Measurements from ENCODE around the gene C9.
"Not testable (repeated sequence)": the region's sequence is repeated elsewhere in the genome, so short reads cannot be mapped to it uniquely, and the experiment has no call there.

The C9 gene

DNA sequence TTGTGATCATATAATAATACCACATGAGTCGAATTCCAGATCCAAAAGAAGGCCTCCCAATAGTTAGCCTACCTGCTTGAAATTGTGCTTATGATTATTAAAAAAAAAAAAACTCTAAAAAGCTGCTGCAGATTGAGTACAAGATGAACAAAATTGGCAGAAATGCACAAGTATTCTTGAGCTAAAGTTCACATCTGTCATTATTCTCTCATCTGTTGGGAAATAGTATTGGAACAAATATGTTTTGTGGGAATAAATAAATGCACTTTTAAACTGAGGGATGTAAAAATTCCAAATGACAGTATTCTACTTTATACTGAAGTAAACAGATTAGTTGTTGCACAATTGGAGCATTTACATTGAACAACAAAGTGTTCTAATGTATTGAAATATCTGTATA, 44.7 kb upstream of the C9 start:
- no peak for DNase-seq
- Histone ChIP-seq H3K9me3 (no peaks in the 10 kb centered on the region), H3K27ac (peak overlapping the region; percentile 67 to 71), H3K4me3 (no peak overlapping the region), H3K36me3 (no peaks in the 10 kb centered on the region), H3K4me1 (peaks cover 0 to 68% (median 32%) of the 10 kb centered on the region in 4 donors), H3K27me3 (no peaks in the 10 kb centered on the region)
- TF ChIP-seq, protein P1, sequence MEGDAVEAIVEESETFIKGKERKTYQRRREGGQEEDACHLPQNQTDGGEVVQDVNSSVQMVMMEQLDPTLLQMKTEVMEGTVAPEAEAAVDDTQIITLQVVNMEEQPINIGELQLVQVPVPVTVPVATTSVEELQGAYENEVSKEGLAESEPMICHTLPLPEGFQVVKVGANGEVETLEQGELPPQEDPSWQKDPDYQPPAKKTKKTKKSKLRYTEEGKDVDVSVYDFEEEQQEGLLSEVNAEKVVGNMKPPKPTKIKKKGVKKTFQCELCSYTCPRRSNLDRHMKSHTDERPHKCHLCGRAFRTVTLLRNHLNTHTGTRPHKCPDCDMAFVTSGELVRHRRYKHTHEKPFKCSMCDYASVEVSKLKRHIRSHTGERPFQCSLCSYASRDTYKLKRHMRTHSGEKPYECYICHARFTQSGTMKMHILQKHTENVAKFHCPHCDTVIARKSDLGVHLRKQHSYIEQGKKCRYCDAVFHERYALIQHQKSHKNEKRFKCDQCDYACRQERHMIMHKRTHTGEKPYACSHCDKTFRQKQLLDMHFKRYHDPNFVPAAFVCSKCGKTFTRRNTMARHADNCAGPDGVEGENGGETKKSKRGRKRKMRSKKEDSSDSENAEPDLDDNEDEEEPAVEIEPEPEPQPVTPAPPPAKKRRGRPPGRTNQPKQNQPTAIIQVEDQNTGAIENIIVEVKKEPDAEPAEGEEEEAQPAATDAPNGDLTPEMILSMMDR (IDR thresholded peaks at IDR 0.05) = no peak
- intact Hi-C loops (cut with DNase I; ENCODE audit: low total_unique reads) = no loop called here

- TF ChIP-seq, protein P1 (IDR thresholded peaks at IDR 0.05) = no peak
- Histone ChIP-seq H3K4me3 (no peak overlapping the region), H3K27me3 (no peaks in the 10 kb centered on the region), H3K36me3 (no peaks in the 10 kb centered on the region), H3K9me3 (no peaks in the 10 kb centered on the region), H3K27ac (no peak overlapping the region), H3K4me1 (peaks cover under 1 to 55% (median 18%) of the 10 kb centered on the region in 4 donors)
- intact Hi-C loops (cut with DNase I; ENCODE audit: low total_unique reads) = no loop called here
- DNase-seq = no peak
These were observed 41.0 kb upstream of the C9 start for GRCh38 chr5:39405083-39405843.

DNA sequence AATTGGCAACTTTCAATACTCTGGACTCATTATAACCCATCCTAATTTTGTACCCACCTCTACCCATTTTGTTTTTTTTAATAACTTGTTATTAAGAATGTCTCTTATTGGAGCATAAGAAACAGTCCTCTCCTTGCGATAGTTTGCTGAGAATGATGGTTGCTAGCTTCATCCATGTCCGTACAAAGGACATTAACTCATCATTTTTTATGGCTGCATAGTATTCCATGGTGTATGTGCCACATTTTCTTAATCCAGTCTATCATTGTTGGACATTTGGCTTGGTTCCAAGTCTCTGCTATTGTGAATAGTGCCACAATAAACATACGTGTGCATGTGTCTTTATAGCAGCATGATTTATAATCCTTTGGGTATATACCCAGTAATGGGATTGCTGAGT, 39.5 kb upstream of the C9 start:
- H3K9me3 ChIP-seq; H3K4me3 ChIP-seq; intact Hi-C loops (cut with DNase I; ENCODE audit: low total_unique reads); H3K36me3 ChIP-seq; DNase-seq; H3K27me3 ChIP-seq; H3K27ac ChIP-seq: not testable (repeated sequence)
- H3K4me1 ChIP-seq = peaks cover 11 to 53% (median 21%) of the 10 kb centered on the region in 4 donors

- H3K4me3 ChIP-seq; H3K27me3 ChIP-seq; H3K9me3 ChIP-seq; H3K36me3 ChIP-seq; DNase-seq; intact Hi-C loops (cut with DNase I; ENCODE audit: low total_unique reads): not testable (repeated sequence)
- Histone ChIP-seq H3K4me1 (peaks cover 11 to 53% (median 23%) of the 10 kb centered on the region in 4 donors), H3K27ac (peak overlapping the region; percentile 38 to 42)
These were observed 37.8 kb upstream of the C9 start for GRCh38 chr5:39402140-39402539.

GRCh38 chr5:39400713-39401578, 36.7 kb upstream of the C9 start:
- Histone ChIP-seq H3K4me3 (no peak overlapping the region), H3K36me3 (peaks cover 0 to 9% (median 0%) of the 10 kb centered on the region in 3 donors), H3K9me3 (no peaks in the 10 kb centered on the region), H3K27me3 (no peaks in the 10 kb centered on the region), H3K4me1 (peaks cover 11 to 63% (median 23%) of the 10 kb centered on the region in 4 donors), H3K27ac (peak overlapping the region; percentile 77 to 85)
- no peak for DNase-seq
- intact Hi-C loops (cut with DNase I; ENCODE audit: low total_unique reads) = no loop called here
- TF ChIP-seq, protein P1 (IDR thresholded peaks at IDR 0.05) = no peak

GRCh38 chr5:39399135-39400036, 35.1 kb upstream of the C9 start:
- Histone ChIP-seq H3K27me3 (no peaks in the 10 kb centered on the region), H3K36me3 (peaks cover 0 to 9% (median 0%) of the 10 kb centered on the region in 3 donors), H3K4me1 (peaks cover 11 to 69% (median 23%) of the 10 kb centered on the region in 4 donors), H3K4me3 (no peak overlapping the region), H3K27ac (peak overlapping the region; percentile 77 to 85), H3K9me3 (no peaks in the 10 kb centered on the region)
- TF ChIP-seq, protein P1 (IDR thresholded peaks at IDR 0.05) = no peak
- no peak for DNase-seq
- intact Hi-C loops (cut with DNase I; ENCODE audit: low total_unique reads) = no loop called here

All from tibial artery (tissue), 4 donors.